Brain microvascular endothelial cell (primary cell): ENCODE results near the gene TUBA1A.

Source experiments
- DNase-seq: peaks from one replicate; pipeline ENCODE4 v3.0.0-alpha.2; 2020
- H3K27ac ChIP-seq: fragments of 250-450 bp; sonication (Bioruptor Pico); 2 replicates; pipeline ENCODE4 v1.5.1; 2020; ENCODE audit warnings: mild to moderate bottlenecking, moderate library complexity
- H3K27me3 ChIP-seq: fragments of 250-450 bp; sonication (Bioruptor Pico); replicated peaks from 2 replicates; pipeline ENCODE4 v1.5.1; 2020; ENCODE audit warnings: mild to moderate bottlenecking
- H3K36me3 ChIP-seq: fragments of 250-450 bp; sonication (Bioruptor Pico); replicated peaks from 2 replicates; pipeline ENCODE4 v1.5.1; 2020; ENCODE audit warnings: mild to moderate bottlenecking
- H3K4me3 ChIP-seq: 2 replicates; pipeline ENCODE4 v1.5.1; 2011; ENCODE audit warnings: low read depth, mild to moderate bottlenecking, control low read depth, low read length, moderate library complexity
- CTCF ChIP-seq: IDR thresholded peaks from 2 replicates; pipeline ENCODE4 v1.5.1; 2011; ENCODE audit warnings: low read depth, mild to moderate bottlenecking, moderate library complexity, low read length, control low read depth, inconsistent platforms; ENCODE audit errors: missing control alignments
- in situ Hi-C: cut with HindIII; loops from 2 replicates; pipeline ENCODE4 v1.10.0; 2017; ENCODE audit warnings: low sequenced_read_pairs, low pct_ligation_motif_present

The TUBA1A gene

GRCh38 chr12:49230805-49231194, 41.9 kb upstream of the TUBA1A start:
- in situ Hi-C loops: no loop called here
- no peak overlapping the region for H3K27ac ChIP-seq
- no peaks in the 10 kb centered on the region for H3K36me3 ChIP-seq
- no peak for DNase-seq
- H3K4me3 ChIP-seq: no peak overlapping the region
- no peaks in the 10 kb centered on the region for H3K27me3 ChIP-seq
- no peak for TF ChIP-seq CTCF

- no peak for TF ChIP-seq CTCF
- no peak for DNase-seq
- H3K36me3 ChIP-seq: no peaks in the 10 kb centered on the region
- H3K4me3 ChIP-seq: no peak overlapping the region
- no peak overlapping the region for H3K27ac ChIP-seq
- no peaks in the 10 kb centered on the region for H3K27me3 ChIP-seq
- in situ Hi-C loops: no loop called here
Observed at GRCh38 chr12:49230176-49230804, 41.4 kb upstream of the TUBA1A start.

- in situ Hi-C loops: no loop called here
- no peak for TF ChIP-seq CTCF
- no peaks in the 10 kb centered on the region for H3K36me3 ChIP-seq
- no peak overlapping the region for H3K4me3 ChIP-seq
- no peak overlapping the region for H3K27ac ChIP-seq
- DNase-seq: no peak
- no peaks in the 10 kb centered on the region for H3K27me3 ChIP-seq
Observed at GRCh38 chr12:49228653-49229052, 39.8 kb upstream of the TUBA1A start.

GRCh38 chr12:49227713-49228112, 38.8 kb upstream of the TUBA1A start:
- Histone ChIP-seq H3K4me3 (no peak overlapping the region), H3K27ac (no peak overlapping the region), H3K27me3 (no peaks in the 10 kb centered on the region), H3K36me3 (no peaks in the 10 kb centered on the region)
- TF ChIP-seq CTCF: no peak
- in situ Hi-C loops: no loop called here
- no peak for DNase-seq

- TF ChIP-seq CTCF: peak; percentile 53
- peak; percentile 42 for DNase-seq
- Histone ChIP-seq H3K36me3 (no peaks in the 10 kb centered on the region), H3K27ac (no peak overlapping the region), H3K4me3 (no peak overlapping the region), H3K27me3 (no peaks in the 10 kb centered on the region)
- in situ Hi-C loops: no loop called here
Observed at GRCh38 chr12:49225576-49226166, 36.8 kb upstream of the TUBA1A start.
